Endothelial cell of umbilical vein (primary cell): ENCODE measurements around the gene NPVF.

Experiments used
- EZH2 ChIP-seq: IDR thresholded peaks from 2 replicates; pipeline ENCODE4 v1.6.1; 2012; ENCODE audit warnings: borderline replicate concordance, low read depth, mild to moderate bottlenecking, moderate library complexity, low read length, inconsistent platforms; ENCODE audit not compliant: severe bottlenecking
- JUN ChIP-seq: IDR thresholded peaks from 2 replicates; pipeline ENCODE4 v1.6.1; 2011; ENCODE audit warnings: borderline replicate concordance, low read depth; ENCODE audit not compliant: insufficient read length, insufficient read depth
- POLR2A ChIP-seq: IDR thresholded peaks from 2 replicates; pipeline ENCODE4 v1.6.1; 2012; ENCODE audit warnings: low read depth, mild to moderate bottlenecking, control low read depth, low read length
- TF ChIP-seq, protein P1 (sequence below), 2 donors: IDR thresholded peaks; 1 replicate in 1 of 2; 2 replicates in 1 of 2; pipeline ENCODE4 v1.5.1; 2011; ENCODE audit warnings: low read length in 2 of 2, mild to moderate bottlenecking in 2 of 2, moderate library complexity in 2 of 2, control low read depth in 1 of 2, inconsistent platforms in 1 of 2, low read depth in 1 of 2; ENCODE audit not compliant: insufficient read depth in 1 of 2; ENCODE audit errors: extremely low read depth in 1 of 2

DNA sequence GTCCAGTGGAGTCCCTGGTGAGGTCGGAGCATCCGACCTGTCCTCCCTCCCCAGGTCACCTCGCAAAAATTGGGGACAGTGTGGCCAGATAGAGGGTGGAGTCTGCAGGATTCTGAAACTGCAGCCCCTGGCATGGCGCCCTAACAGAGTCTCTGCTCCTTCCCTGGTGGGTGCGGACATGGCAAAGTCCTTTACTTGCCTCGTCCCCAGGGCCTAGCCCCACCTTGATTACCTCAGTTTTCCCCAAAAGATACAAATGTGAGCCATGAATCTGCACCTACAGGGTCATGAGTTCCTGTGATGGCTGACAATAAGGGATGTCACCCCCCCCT lies 47.7 kb downstream of the NPVF start:
- TF ChIP-seq, protein P1, sequence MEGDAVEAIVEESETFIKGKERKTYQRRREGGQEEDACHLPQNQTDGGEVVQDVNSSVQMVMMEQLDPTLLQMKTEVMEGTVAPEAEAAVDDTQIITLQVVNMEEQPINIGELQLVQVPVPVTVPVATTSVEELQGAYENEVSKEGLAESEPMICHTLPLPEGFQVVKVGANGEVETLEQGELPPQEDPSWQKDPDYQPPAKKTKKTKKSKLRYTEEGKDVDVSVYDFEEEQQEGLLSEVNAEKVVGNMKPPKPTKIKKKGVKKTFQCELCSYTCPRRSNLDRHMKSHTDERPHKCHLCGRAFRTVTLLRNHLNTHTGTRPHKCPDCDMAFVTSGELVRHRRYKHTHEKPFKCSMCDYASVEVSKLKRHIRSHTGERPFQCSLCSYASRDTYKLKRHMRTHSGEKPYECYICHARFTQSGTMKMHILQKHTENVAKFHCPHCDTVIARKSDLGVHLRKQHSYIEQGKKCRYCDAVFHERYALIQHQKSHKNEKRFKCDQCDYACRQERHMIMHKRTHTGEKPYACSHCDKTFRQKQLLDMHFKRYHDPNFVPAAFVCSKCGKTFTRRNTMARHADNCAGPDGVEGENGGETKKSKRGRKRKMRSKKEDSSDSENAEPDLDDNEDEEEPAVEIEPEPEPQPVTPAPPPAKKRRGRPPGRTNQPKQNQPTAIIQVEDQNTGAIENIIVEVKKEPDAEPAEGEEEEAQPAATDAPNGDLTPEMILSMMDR (IDR thresholded peaks at IDR 0.05; ENCODE audit: extremely low read depth in 1 of 2, insufficient read depth in 1 of 2, low read depth in 1 of 2, low read length in 2 of 2), result no peak
- TF ChIP-seq JUN, result no peak
- TF ChIP-seq POLR2A, result no peak
- no peak for TF ChIP-seq EZH2
